Right lobe of liver (tissue), 6 donors: ENCODE data around the gene LDLRAD4. TPM values are rescaled to one million over a fixed set of nuclear protein-coding genes. Genes with fewer than 3 reads are reported as not detected.
A peak's percentile ranks its signal among the peaks of the same experiment; 100 is the strongest.

Experiments
- ATAC-seq, 4 donors: fragments of 200-7000 bp; cut with Tn5 transposase; one replicate each; pipeline ENCODE4 v1.9.1; 2020; ENCODE audit warnings: mild to moderate bottlenecking in 4 of 4, moderate library complexity in 4 of 4
- DNase-seq, 3 donors: peaks; one replicate each; pipeline ENCODE4 v3.0.0-alpha.2; 2020
- H3K27ac ChIP-seq, 3 donors: fragments of 200-600 bp; one replicate each; pipeline ENCODE4 v1.8.0; 2022
- H3K27me3 ChIP-seq, 2 donors: fragments of 200-600 bp; one replicate each; pipeline ENCODE4 v1.8.0; 2022
- H3K36me3 ChIP-seq, 4 donors: fragments of 200-600 bp; sonication (generic) in 1 of 4; one replicate each; pipeline versions ENCODE4 v1.5.1 to v1.8.0; 2017 to 2022; ENCODE audit warnings: control low read depth in 1 of 4
- H3K4me1 ChIP-seq, 4 donors: fragments of 200-600 bp; sonication (generic) in 1 of 4; one replicate each; pipeline versions ENCODE4 v1.5.1 to v1.8.0; 2017 to 2022; ENCODE audit warnings: control low read depth in 1 of 4
- H3K4me3 ChIP-seq, 3 donors: fragments of 200-600 bp; one replicate each; pipeline ENCODE4 v1.8.0; 2022
- H3K9me3 ChIP-seq, 4 donors: fragments of 200-600 bp; sonication (generic) in 1 of 4; one replicate each; pipeline versions ENCODE4 v1.5.1 to v1.8.0; 2017 to 2022; ENCODE audit warnings: control low read depth in 1 of 4
- POLR2A ChIP-seq: fragments of 450-650 bp; IDR thresholded peaks from one replicate; pipeline ENCODE4 v1.6.1; 2017; ENCODE audit warnings: antibody characterized with exemption, mild to moderate bottlenecking
- WGBS: methylation state at CpG from one replicate; pipeline ENCODE4 v1.1.6; 2018; ENCODE audit warnings: low coverage, low lambda C conversion rate; ENCODE audit not compliant: insufficient coverage; ENCODE audit errors: missing lambda C conversion rate; 5-methylcytosine and 5-hydroxymethylcytosine counted together
- intact Hi-C, 2 donors: fragments of 100-400 bp; cut with DNase I; formaldehyde crosslinking; loops; one replicate each; pipeline versions ENCODE4 v1.11.2 to v1.14.1; 2022
- total RNA-seq, 6 experiments: library from RNA; depleted of rRNA in 2 of 6; stranded (reverse); fragments of >200 nt in 2 of 6; fragmentation: NEBNext Ultra II Directional in 3 of 6; extraction: Animal tissue kit (Norgen Biotek cat#: 25700) in 3 of 6; gene quantifications; one replicate each; pipeline versions ENCODE4 v1.1.0 to v1.2.4, GENCODE V29; 2016 to 2023
- TF ChIP-seq, protein P1 (sequence below), 4 donors: fragments of 200-600 bp in 3 of 4; fragments of 450-650 bp in 1 of 4; IDR thresholded peaks; one replicate each; pipeline versions ENCODE4 v1.5.1 to v1.8.0; 2016 to 2022; ENCODE audit warnings: antibody characterized with exemption in 4 of 4, mild to moderate bottlenecking in 2 of 4
- donor health status: DM: no; HTN: yes; CAD: no.
- donor health status: DM: no; HTN: no; CAD: no.
- donor health status: DM: no; HTN: no; CAD: no.
- donor health status: DM: no; HTN: yes; CAD: no.
- donor health status: DM: no; HTN: yes; CAD: no.

LDLRAD4 gene
- total RNA-seq, 6 experiments from 2014 or later = 10.6 to 66.4 (median 18.7) TPM

DNA sequence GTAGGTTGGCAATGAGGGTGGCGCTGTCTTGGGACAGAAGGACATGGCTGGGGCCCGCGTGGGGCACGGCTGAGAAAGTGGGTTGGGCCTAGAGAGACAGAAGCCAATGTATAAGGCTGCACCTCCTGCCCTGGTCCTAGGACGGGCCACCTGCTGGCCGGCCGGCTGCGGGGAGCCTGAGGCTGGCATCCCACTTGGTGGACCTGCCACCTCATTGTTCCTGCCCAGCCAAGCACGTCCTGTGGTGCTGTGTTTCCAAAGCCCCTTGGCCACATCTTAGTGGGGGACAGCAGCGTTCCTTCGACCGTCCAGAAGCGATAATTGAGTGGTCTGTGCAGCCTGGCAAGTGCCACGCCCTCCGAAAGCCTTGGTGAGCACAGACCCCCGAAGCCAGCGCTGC is 223.9 kb downstream of the LDLRAD4 start:
- Histone ChIP-seq H3K9me3 (no peaks in the 10 kb centered on the region), H3K4me1 (peaks cover 0 to 31% (median 14%) of the 10 kb centered on the region in 4 donors), H3K36me3 (no peaks in the 10 kb centered on the region), H3K27me3 (no peaks in the 10 kb centered on the region), H3K27ac (no peak overlapping the region), H3K4me3 (no peak overlapping the region)
- no peak for TF ChIP-seq POLR2A
- TF ChIP-seq, protein P1, sequence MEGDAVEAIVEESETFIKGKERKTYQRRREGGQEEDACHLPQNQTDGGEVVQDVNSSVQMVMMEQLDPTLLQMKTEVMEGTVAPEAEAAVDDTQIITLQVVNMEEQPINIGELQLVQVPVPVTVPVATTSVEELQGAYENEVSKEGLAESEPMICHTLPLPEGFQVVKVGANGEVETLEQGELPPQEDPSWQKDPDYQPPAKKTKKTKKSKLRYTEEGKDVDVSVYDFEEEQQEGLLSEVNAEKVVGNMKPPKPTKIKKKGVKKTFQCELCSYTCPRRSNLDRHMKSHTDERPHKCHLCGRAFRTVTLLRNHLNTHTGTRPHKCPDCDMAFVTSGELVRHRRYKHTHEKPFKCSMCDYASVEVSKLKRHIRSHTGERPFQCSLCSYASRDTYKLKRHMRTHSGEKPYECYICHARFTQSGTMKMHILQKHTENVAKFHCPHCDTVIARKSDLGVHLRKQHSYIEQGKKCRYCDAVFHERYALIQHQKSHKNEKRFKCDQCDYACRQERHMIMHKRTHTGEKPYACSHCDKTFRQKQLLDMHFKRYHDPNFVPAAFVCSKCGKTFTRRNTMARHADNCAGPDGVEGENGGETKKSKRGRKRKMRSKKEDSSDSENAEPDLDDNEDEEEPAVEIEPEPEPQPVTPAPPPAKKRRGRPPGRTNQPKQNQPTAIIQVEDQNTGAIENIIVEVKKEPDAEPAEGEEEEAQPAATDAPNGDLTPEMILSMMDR (IDR thresholded peaks at IDR 0.05) = no peak
- intact Hi-C loops = no loop called here
- ATAC-seq (no peak), DNase-seq (no peak)
- WGBS = 100% methylated on average over 1 of the region's 17 CpGs

DNA sequence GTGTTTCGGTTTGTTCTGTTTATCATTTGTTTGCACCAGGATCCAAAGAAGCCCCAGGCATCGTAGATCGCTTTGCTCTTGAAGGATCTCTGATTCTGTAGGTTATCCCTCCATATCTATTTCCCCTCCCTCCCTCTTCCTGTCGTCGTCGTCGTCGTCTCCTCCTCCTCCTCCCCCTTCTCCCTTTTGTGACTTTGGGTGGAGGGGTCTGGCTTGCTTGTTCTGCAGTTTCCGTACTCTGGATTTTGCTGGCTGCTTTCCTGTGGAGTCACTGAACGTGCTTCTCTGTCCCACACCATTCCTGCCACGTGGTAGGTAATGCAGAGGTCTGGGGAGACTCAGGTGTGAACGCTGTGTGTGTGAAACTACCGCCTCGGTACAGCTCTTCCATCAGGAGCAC is 225.0 kb downstream of the LDLRAD4 start:
- WGBS = 45% methylated on average over 14 of the region's 14 CpGs
- H3K9me3 ChIP-seq = no peaks in the 10 kb centered on the region
- no peaks in the 10 kb centered on the region for H3K36me3 ChIP-seq
- H3K4me3 ChIP-seq = no peak overlapping the region
- intact Hi-C loops = no loop called here
- ATAC-seq (no peak), DNase-seq (no peak)
- H3K4me1 ChIP-seq = peaks cover 0 to 22% (median 9%) of the 10 kb centered on the region in 4 donors
- H3K27ac ChIP-seq = peak overlapping the region in 1 of 3 donors; percentile 46
- H3K27me3 ChIP-seq = no peaks in the 10 kb centered on the region
- TF ChIP-seq, protein P1 (IDR thresholded peaks at IDR 0.05) = no peak
- TF ChIP-seq POLR2A = no peak

DNA sequence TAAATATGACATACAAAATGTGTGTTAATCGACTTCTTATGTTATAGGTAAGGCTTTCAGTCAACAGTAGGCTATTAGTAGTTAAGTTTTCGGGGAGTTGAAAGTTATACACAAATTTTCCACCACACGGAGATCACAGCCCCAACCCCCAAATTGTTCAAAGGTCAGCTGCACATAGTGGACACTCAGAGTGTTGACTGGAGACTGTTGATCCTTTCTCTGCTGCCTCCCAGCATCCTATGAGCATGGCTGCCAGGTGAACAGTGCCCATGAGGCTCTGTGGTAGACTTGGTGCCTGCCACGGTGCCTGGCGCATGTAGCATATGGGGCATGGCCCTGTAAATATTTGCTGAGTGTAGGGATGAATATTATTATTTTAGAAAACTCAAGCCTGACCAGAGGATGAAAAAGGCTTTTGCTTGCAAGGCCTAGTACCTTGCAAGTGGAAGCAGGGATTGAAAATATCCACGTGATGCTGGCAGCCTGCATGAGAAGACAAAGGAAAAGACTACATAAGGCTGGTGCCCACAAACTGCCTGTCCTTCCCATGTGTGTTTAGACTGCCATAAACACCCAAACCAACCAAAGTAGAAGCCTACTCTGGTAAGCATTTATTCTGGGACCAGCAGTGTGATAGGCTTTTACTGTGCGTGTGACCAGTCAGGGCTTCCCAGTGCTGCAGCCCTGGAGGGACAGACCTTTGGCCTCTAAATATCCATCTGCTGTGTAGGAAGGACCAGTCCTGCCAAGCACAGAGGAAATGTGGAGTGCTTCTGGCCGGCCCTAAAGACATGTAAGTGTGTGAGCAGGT is 226.1 kb downstream of the LDLRAD4 start:
- DNase-seq (no peak), ATAC-seq (peak; percentile 67 to 77 (median 74))
- WGBS = 43% methylated on average over 8 of the region's 8 CpGs

DNA sequence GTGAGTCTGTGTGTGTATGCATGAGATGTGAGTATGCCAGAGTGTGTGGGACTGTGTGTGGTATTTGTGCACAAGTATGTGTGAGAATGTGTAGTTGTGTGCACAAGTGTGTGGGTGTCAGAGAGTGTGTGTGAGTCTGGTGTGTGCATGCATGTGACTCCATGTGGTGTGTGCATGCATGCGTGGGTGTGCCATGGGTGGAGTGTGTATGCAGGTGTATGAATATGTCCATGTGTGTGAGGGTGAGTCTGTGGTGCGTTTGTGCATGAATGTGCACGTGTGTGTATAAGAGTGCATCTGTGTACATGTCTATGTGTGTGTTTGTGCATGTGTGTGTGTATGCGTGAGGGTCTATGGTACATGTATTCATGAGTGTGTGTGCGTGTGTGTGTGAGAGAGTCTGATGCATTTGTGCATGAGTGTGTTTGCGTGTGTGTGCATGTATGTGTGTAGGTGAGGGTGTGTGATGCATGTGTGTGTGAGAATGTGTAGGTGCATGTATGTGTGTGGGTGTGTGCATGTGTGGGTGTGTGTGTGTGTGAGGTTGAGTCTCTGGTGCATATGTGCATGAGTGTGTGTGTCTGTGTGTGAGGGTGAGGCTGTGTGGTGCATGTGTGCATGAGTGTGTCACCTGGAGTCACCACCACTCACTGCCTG is 226.8 kb downstream of the LDLRAD4 start:
- Histone ChIP-seq H3K36me3 (no peaks in the 10 kb centered on the region), H3K27ac (no peak overlapping the region), H3K4me3 (no peak overlapping the region), H3K27me3 (no peaks in the 10 kb centered on the region), H3K4me1 (peaks cover 0 to 14% (median 6%) of the 10 kb centered on the region in 4 donors), H3K9me3 (no peaks in the 10 kb centered on the region)
- ATAC-seq (no peak), DNase-seq (no peak)
- intact Hi-C loops = no loop called here
- WGBS = 78% methylated on average over 5 of the region's 6 CpGs
- no peak for TF ChIP-seq POLR2A
- TF ChIP-seq, protein P1 (IDR thresholded peaks at IDR 0.05) = no peak

More for the DNA sequence above, 226.1 kb downstream of the LDLRAD4 start:
- Histone ChIP-seq H3K4me1 (peaks cover 0 to 14% (median 6%) of the 10 kb centered on the region in 4 donors), H3K27me3 (no peaks in the 10 kb centered on the region), H3K27ac (peak overlapping the region in 1 of 3 donors; percentile 46), H3K4me3 (no peak overlapping the region), H3K36me3 (no peaks in the 10 kb centered on the region), H3K9me3 (no peaks in the 10 kb centered on the region)
- intact Hi-C loops = no loop called here
- TF ChIP-seq, protein P1 (IDR thresholded peaks at IDR 0.05) = no peak
- no peak for TF ChIP-seq POLR2A
